Measurements from ENCODE around the gene PRKCE.
"Not testable (repeated sequence)": the region's sequence is repeated elsewhere in the genome, so short reads cannot be mapped to it uniquely, and the experiment has no call there.

The PRKCE gene

GRCh38 chr2:45670646-45671045 lies 19.2 kb downstream of the PRKCE start:
- no peak for DNase-seq

GRCh38 chr2:45672138-45672537 lies 20.7 kb downstream of the PRKCE start:
- DNase-seq, result no peak

- no peak for DNase-seq
Measured at GRCh38 chr2:45674035-45674816, 22.8 kb downstream of the PRKCE start.

GRCh38 chr2:45675263-45675812 lies 23.9 kb downstream of the PRKCE start:
- no peak for DNase-seq

GRCh38 chr2:45676088-45676487 lies 24.6 kb downstream of the PRKCE start:
- DNase-seq, result no peak

- no peak for DNase-seq
Measured at GRCh38 chr2:45678791-45679348, 27.4 kb downstream of the PRKCE start.

- no peak for DNase-seq
Measured at GRCh38 chr2:45680351-45680967, 29.0 kb downstream of the PRKCE start.

GRCh38 chr2:45681675-45682074 lies 30.2 kb downstream of the PRKCE start:
- DNase-seq, result no peak

GRCh38 chr2:45683292-45683691 lies 31.8 kb downstream of the PRKCE start:
- DNase-seq, result no peak

- DNase-seq, result no peak
Measured at GRCh38 chr2:45684756-45685155, 33.3 kb downstream of the PRKCE start.

GRCh38 chr2:45685260-45685659 lies 33.8 kb downstream of the PRKCE start:
- no peak for DNase-seq

GRCh38 chr2:45687964-45688363 lies 36.5 kb downstream of the PRKCE start:
- no peak for DNase-seq

GRCh38 chr2:45688479-45689298 lies 37.2 kb downstream of the PRKCE start:
- no peak for DNase-seq

- DNase-seq, result no peak
Measured at GRCh38 chr2:45690231-45690630, 38.8 kb downstream of the PRKCE start.

GRCh38 chr2:45691171-45691999 lies 39.9 kb downstream of the PRKCE start:
- DNase-seq, result no peak

GRCh38 chr2:45692566-45692965 lies 41.1 kb downstream of the PRKCE start:
- no peak for DNase-seq

- DNase-seq, result not testable (repeated sequence)
Measured at GRCh38 chr2:45695480-45696007, 44.1 kb downstream of the PRKCE start.

GRCh38 chr2:45696708-45697107 lies 45.2 kb downstream of the PRKCE start:
- DNase-seq, result no peak

GRCh38 chr2:45697190-45697589 lies 45.7 kb downstream of the PRKCE start:
- no peak for DNase-seq

GRCh38 chr2:45698554-45698953 lies 47.1 kb downstream of the PRKCE start:
- DNase-seq, result no peak

GRCh38 chr2:45699032-45699658 lies 47.7 kb downstream of the PRKCE start:
- DNase-seq, result no peak
